GM18511 (cell line): ENCODE results near the gene FLYWCH2.
A peak's percentile ranks its signal among the peaks of the same experiment; 100 is the strongest.
"Not testable (repeated sequence)": the region's sequence is repeated elsewhere in the genome, so short reads cannot be mapped to it uniquely, and the experiment has no call there.

Experiments
- ATAC-seq: cut with Tn5 transposase; IDR thresholded peaks from one replicate; pipeline ENCODE4 v1.9.1; 2021; ENCODE audit warnings: mild to moderate bottlenecking, moderate library complexity; ENCODE audit not compliant: unreplicated experiment

FLYWCH2 gene

DNA sequence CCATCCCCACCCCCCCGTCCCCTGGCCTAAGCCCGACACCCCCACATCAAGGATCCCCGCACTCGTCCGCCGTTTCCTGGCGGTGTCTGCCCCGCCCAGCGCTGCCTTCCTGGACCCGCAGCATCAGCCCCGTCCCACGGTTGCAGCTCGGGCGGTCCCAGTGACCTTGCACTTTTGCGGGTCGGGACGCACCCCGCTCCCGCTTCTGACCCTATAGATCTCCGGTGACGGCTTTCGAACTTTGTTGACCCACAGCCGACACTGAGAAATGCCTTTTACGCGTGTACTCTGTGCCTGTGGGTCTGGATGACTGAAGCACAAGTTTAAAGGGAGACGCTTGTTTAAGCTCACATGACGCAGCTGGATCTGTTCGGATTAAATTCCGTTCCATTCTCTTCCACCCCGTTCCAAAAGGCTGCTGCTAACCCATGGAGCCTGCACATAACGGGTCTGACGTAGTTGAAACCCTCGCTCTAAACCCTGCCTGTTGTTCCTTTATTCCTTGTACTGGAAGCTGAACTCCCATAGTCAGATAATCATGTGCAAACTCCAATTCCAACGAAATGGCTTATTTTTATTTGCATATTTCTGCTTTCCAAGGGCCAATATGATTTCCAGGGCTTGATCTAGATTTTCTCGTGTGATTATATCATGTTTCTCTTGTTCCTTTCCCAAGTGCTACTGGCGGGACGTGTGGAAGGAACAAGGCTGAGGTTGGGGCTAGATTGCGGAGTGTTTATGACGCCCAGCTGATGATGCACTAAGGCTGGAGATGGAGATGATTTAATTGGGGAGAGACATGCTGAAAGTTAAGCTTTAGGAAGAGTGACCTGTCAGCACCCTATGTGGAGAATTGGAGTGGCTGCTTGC is 29.6 kb downstream of the FLYWCH2 start:
- peak; percentile 21 for ATAC-seq

DNA sequence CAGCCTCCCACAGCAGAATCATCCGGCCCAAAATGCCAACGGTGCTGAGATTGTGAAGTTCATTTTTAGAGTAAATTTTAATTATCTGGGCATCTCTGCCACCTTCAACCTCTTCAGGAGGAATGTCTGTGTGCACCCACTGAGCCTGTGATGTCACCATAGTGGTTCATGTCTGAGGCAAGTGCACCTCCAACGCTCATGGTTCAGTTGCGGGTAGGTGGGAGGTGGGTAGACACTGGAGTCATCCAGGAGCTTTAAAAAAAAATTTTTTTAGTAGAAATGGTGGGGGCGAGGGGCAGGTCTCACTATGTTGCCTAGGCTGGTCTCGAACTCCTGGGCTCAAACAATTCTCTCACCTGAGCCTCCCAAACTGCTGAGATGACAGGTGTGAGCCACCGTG is 30.6 kb downstream of the FLYWCH2 start:
- no peak for ATAC-seq

- ATAC-seq, result no peak
Measured at GRCh38 chr16:2914233-2914632, 31.2 kb downstream of the FLYWCH2 start.

GRCh38 chr16:2915196-2915929 is 32.3 kb downstream of the FLYWCH2 start:
- ATAC-seq, result no peak

GRCh38 chr16:2919511-2920255 is 36.7 kb downstream of the FLYWCH2 start:
- ATAC-seq, result no peak

GRCh38 chr16:2923481-2923880 is 40.5 kb downstream of the FLYWCH2 start:
- ATAC-seq, result no peak

- no peak for ATAC-seq
Measured at GRCh38 chr16:2924901-2925755, 42.1 kb downstream of the FLYWCH2 start.

DNA sequence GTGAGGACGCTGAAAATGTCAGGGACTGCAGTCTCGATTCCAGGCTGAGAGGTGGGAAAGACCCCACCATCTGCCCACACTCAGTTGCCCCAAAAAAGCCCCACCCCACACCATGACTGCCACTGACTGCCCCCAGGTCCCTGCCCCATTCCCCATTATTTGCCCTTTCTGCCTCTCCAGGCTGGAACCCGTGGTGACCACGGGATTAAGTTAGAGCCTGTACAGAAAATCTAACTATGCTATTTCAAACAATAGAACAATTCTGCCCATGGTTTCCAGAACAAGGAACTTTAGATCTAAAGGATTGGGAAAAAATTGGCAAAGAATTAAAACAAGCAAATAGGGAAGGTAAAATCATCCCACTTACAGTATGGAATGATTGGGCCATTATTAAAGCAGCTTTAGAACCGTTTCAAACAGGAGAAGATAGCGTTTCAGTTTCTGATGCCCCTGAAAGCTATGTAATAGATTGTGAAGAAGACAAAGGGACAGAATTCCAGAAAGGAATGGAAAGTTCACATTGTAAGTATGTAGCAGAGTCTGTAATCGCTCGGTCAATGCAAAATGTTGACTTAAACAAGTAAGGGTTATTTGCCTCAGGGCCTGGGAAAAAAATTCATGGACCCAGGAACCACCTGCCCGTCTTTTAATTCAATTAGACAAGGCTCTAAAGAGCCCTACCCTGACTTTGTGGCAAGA is 43.1 kb downstream of the FLYWCH2 start:
- ATAC-seq, result no peak

GRCh38 chr16:2926650-2926999 is 43.6 kb downstream of the FLYWCH2 start:
- no peak for ATAC-seq

- ATAC-seq, result no peak
Measured at GRCh38 chr16:2927010-2927646, 44.1 kb downstream of the FLYWCH2 start.

GRCh38 chr16:2928151-2928550 is 45.1 kb downstream of the FLYWCH2 start:
- not testable (repeated sequence) for ATAC-seq

DNA sequence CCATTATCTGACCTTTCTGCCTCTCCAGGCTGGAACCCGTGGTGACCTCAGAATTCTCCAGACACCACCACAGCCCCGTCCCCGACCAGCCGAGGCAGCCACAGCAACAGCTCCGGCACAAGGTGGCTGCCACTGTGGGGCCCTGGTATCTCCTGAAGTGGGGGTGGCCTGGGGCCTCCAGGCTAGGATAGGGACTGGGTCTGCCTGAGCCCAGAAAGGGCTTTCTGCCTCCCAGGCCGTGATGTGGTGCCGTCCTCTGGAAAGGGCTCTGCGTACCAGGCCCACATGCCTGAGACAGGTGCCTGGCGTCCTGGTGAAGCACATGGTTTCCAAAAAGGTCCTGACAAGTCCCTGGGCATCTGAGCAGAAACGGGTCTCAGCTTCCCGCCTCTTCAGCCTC is 45.8 kb downstream of the FLYWCH2 start:
- ATAC-seq, result no peak

- ATAC-seq, result no peak
Measured at GRCh38 chr16:2929693-2930092, 46.7 kb downstream of the FLYWCH2 start.

GRCh38 chr16:2930236-2930635 is 47.2 kb downstream of the FLYWCH2 start:
- no peak for ATAC-seq

DNA sequence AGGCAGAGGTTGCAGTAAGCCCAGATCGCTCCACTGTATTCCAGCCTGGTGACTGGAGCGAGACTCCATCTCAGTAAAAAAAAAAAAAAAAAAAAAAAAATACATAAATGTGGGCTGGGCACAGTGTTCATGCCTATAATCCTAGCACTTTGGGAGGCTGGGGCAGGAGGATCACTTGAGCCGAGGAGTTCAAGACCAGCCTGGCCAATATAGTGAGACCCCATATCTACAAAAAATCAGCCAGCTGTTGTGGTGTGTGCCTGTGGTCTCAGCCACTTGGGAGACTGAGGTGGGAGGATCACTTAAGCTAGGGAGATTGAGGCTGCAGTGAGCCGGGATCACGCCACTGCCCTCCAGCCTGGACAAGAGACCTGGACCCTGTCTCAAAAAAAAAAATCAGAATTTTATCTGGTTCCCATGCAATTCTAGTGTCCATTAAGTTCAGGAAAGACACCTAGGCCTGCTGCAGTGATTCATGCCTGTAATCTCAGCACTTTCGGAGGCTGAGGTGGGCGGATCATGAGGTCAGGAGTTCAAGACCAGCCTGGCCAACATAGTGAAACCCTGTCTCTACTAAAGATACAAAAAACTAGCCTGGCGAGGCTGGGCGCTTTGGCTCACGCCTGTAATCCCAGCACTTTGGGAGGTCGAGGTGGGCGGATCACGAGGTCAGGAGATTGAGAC is 48.4 kb downstream of the FLYWCH2 start:
- ATAC-seq, result not testable (repeated sequence)

- ATAC-seq, result no peak
Measured at GRCh38 chr16:2933136-2933535, 50.1 kb downstream of the FLYWCH2 start.

DNA sequence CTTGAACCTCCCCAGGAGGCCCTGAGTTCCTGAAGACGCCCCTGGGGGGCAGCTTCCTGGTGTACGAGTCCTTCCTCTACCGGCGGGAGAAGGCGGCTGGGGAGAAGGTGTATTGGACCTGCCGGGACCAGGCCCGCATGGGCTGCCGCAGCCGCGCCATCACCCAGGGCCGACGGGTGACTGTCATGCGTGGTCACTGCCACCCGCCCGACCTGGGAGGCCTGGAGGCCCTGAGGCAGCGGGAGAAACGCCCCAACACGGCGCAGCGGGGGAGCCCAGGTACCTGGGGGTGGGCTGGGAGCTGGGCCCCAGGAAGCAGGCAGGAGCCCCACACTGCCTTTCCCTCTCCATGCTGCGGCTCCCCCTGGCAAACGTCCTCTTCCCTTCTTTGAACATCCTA is 50.7 kb downstream of the FLYWCH2 start:
- ATAC-seq, result no peak

- no peak for ATAC-seq
Measured at GRCh38 chr16:2934450-2934849, 51.4 kb downstream of the FLYWCH2 start.

GRCh38 chr16:2936436-2937011 is 53.5 kb downstream of the FLYWCH2 start:
- ATAC-seq, result no peak
